ENCODE measurements around the gene RTCA.

Gene RTCA

GRCh38 chr1:100306735-100307313 lies 40.8 kb downstream of the RTCA start:
- Histone ChIP-seq H2AFZ (ENCODE audit: low read depth, low read length) (no peak overlapping the region), H3K79me2 (ENCODE audit: insufficient read depth, low read length) (no peaks in the 10 kb centered on the region), H3K9me3 (ENCODE audit: insufficient read depth, low read length, severe bottlenecking) (no peaks in the 10 kb centered on the region), H4K20me1 (ENCODE audit: insufficient read depth, low read length) (no peaks in the 10 kb centered on the region), H3K36me3 (ENCODE audit: insufficient read depth, low read length) (no peaks in the 10 kb centered on the region), H3K9ac (ENCODE audit: low read depth, low read length) (no peak overlapping the region), H3K27ac (ENCODE audit: low read length) (no peak overlapping the region), H3K27me3 (ENCODE audit: insufficient read depth, low read length, poor library complexity) (no peaks in the 10 kb centered on the region), H3K4me3 (ENCODE audit: low read depth in 1 of 2, low read length in 2 of 2) (no peak overlapping the region), H3K4me2 (ENCODE audit: insufficient read depth, low read length) (no peak overlapping the region), H3K4me1 (ENCODE audit: insufficient read depth, low read length) (no peaks in the 10 kb centered on the region)
- TF ChIP-seq CTCF (IDR thresholded peaks at IDR 0.05; ENCODE audit: borderline replicate concordance, extremely low read depth, low read length, poor library complexity, severe bottlenecking) (no peak), EZH2 (IDR thresholded peaks at IDR 0.05; ENCODE audit: borderline replicate concordance, low read depth, low read length, severe bottlenecking) (no peak)
- DNase-seq (no peak), ATAC-seq (ENCODE audit: insufficient read depth, low read depth) (no peak)

GRCh38 chr1:100308777-100309176 lies 42.8 kb downstream of the RTCA start:
- ATAC-seq (ENCODE audit: insufficient read depth, low read depth) (no peak), DNase-seq (no peak)
- no peaks in the 10 kb centered on the region for H3K79me2 ChIP-seq (ENCODE audit: insufficient read depth, low read length)
- H3K27me3 ChIP-seq (ENCODE audit: insufficient read depth, low read length, poor library complexity): no peaks in the 10 kb centered on the region
- no peak for TF ChIP-seq EZH2 (IDR thresholded peaks at IDR 0.05; ENCODE audit: borderline replicate concordance, low read depth, low read length, severe bottlenecking)
- no peak for TF ChIP-seq CTCF (IDR thresholded peaks at IDR 0.05; ENCODE audit: borderline replicate concordance, extremely low read depth, low read length, poor library complexity, severe bottlenecking)
- H3K9ac ChIP-seq (ENCODE audit: low read depth, low read length): no peak overlapping the region
- no peak overlapping the region for H3K27ac ChIP-seq (ENCODE audit: low read length)
- no peak overlapping the region for H3K4me3 ChIP-seq (ENCODE audit: low read depth in 1 of 2, low read length in 2 of 2)
- H2AFZ ChIP-seq (ENCODE audit: low read depth, low read length): no peak overlapping the region
- no peaks in the 10 kb centered on the region for H3K4me1 ChIP-seq (ENCODE audit: insufficient read depth, low read length)
- no peaks in the 10 kb centered on the region for H4K20me1 ChIP-seq (ENCODE audit: insufficient read depth, low read length)
- H3K36me3 ChIP-seq (ENCODE audit: insufficient read depth, low read length): no peaks in the 10 kb centered on the region
- no peaks in the 10 kb centered on the region for H3K9me3 ChIP-seq (ENCODE audit: insufficient read depth, low read length, severe bottlenecking)
- no peak overlapping the region for H3K4me2 ChIP-seq (ENCODE audit: insufficient read depth, low read length)

- H3K79me2 ChIP-seq (ENCODE audit: insufficient read depth, low read length): no peaks in the 10 kb centered on the region
- no peaks in the 10 kb centered on the region for H3K27me3 ChIP-seq (ENCODE audit: insufficient read depth, low read length, poor library complexity)
Measured at GRCh38 chr1:100309863-100310262, 43.8 kb downstream of the RTCA start.

More at GRCh38 chr1:100309863-100310262, 43.8 kb downstream of the RTCA start:
- no peaks in the 10 kb centered on the region for H3K4me1 ChIP-seq (ENCODE audit: insufficient read depth, low read length)
- ATAC-seq (ENCODE audit: insufficient read depth, low read depth): no peak
- no peak overlapping the region for H2AFZ ChIP-seq (ENCODE audit: low read depth, low read length)
- no peak overlapping the region for H3K27ac ChIP-seq (ENCODE audit: low read length)
- no peak for DNase-seq
- H4K20me1 ChIP-seq (ENCODE audit: insufficient read depth, low read length): no peaks in the 10 kb centered on the region
- H3K36me3 ChIP-seq (ENCODE audit: insufficient read depth, low read length): no peaks in the 10 kb centered on the region
- H3K4me2 ChIP-seq (ENCODE audit: insufficient read depth, low read length): no peak overlapping the region
- TF ChIP-seq CTCF (IDR thresholded peaks at IDR 0.05; ENCODE audit: borderline replicate concordance, extremely low read depth, low read length, poor library complexity, severe bottlenecking): no peak
- no peak for TF ChIP-seq EZH2 (IDR thresholded peaks at IDR 0.05; ENCODE audit: borderline replicate concordance, low read depth, low read length, severe bottlenecking)
- H3K4me3 ChIP-seq (ENCODE audit: low read depth in 1 of 2, low read length in 2 of 2): no peak overlapping the region
- no peak overlapping the region for H3K9ac ChIP-seq (ENCODE audit: low read depth, low read length)
- no peaks in the 10 kb centered on the region for H3K9me3 ChIP-seq (ENCODE audit: insufficient read depth, low read length, severe bottlenecking)
